ENCODE results near the gene RAB44.

DNA sequence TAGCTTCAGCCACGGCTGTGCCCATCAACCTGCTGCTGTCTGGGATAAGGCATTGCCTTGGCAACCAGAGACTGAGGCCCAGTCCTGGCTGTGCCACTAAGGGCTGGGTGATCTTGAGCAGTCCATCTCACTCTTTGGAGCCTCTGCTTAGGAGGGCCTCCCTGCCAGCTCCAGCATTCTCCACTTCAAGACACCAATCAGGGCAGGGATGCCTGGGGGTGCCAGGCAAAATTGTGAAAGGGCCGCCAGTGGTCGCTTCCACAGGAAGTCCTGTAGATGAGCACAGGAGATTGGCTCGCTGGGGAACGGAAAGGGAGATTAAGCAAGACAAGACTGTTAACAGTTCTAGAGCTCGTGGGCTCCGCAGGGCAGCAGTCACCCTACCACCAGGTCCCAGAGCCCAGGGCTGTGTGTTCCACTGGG, at the start of gene RAB44:
- TF ChIP-seq, protein P1, sequence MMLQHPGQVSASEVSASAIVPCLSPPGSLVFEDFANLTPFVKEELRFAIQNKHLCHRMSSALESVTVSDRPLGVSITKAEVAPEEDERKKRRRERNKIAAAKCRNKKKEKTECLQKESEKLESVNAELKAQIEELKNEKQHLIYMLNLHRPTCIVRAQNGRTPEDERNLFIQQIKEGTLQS (CRISPR knock-in tag; conservative IDR thresholded peaks at IDR 0.05), result no peak
- TF ChIP-seq NFYB (CRISPR knock-in tag; conservative IDR thresholded peaks at IDR 0.05; ENCODE audit: low read depth) (no peak), ZNF121 (CRISPR knock-in tag; IDR thresholded peaks at IDR 0.05) (no peak), ATF1 (CRISPR knock-in tag; IDR thresholded peaks at IDR 0.05) (no peak), GTF2I (CRISPR knock-in tag; conservative IDR thresholded peaks at IDR 0.05) (no peak), NFE2L1 (CRISPR knock-in tag; IDR thresholded peaks at IDR 0.05) (no peak), NR2C2 (CRISPR knock-in tag; IDR thresholded peaks at IDR 0.05) (no peak)
- TF ChIP-seq, protein P2, sequence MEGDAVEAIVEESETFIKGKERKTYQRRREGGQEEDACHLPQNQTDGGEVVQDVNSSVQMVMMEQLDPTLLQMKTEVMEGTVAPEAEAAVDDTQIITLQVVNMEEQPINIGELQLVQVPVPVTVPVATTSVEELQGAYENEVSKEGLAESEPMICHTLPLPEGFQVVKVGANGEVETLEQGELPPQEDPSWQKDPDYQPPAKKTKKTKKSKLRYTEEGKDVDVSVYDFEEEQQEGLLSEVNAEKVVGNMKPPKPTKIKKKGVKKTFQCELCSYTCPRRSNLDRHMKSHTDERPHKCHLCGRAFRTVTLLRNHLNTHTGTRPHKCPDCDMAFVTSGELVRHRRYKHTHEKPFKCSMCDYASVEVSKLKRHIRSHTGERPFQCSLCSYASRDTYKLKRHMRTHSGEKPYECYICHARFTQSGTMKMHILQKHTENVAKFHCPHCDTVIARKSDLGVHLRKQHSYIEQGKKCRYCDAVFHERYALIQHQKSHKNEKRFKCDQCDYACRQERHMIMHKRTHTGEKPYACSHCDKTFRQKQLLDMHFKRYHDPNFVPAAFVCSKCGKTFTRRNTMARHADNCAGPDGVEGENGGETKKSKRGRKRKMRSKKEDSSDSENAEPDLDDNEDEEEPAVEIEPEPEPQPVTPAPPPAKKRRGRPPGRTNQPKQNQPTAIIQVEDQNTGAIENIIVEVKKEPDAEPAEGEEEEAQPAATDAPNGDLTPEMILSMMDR (IDR thresholded peaks at IDR 0.05), result no peak
- TF ChIP-seq, protein P3, sequence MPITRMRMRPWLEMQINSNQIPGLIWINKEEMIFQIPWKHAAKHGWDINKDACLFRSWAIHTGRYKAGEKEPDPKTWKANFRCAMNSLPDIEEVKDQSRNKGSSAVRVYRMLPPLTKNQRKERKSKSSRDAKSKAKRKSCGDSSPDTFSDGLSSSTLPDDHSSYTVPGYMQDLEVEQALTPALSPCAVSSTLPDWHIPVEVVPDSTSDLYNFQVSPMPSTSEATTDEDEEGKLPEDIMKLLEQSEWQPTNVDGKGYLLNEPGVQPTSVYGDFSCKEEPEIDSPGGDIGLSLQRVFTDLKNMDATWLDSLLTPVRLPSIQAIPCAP (CRISPR knock-in tag; IDR thresholded peaks at IDR 0.05), result no peak
- TF ChIP-seq, protein P4, sequence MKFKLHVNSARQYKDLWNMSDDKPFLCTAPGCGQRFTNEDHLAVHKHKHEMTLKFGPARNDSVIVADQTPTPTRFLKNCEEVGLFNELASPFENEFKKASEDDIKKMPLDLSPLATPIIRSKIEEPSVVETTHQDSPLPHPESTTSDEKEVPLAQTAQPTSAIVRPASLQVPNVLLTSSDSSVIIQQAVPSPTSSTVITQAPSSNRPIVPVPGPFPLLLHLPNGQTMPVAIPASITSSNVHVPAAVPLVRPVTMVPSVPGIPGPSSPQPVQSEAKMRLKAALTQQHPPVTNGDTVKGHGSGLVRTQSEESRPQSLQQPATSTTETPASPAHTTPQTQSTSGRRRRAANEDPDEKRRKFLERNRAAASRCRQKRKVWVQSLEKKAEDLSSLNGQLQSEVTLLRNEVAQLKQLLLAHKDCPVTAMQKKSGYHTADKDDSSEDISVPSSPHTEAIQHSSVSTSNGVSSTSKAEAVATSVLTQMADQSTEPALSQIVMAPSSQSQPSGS (CRISPR knock-in tag; IDR thresholded peaks at IDR 0.05; ENCODE audit: borderline replicate concordance, low read depth), result no peak

Data from WTC11 (cell line).